OCI-LY7 (cell line): ENCODE results near the gene GID4. TPM values are rescaled to one million over a fixed set of nuclear protein-coding genes. Genes with fewer than 3 reads are reported as not detected.

Source experiments
- BruUV-seq: library from RNA; stranded (reverse); fragments of 400-500 nt; replicated peaks from 2 replicates; lab custom pipeline; 2021; lab: Mats Ljungman, UMichigan
- CTCF ChIA-PET: fragments of 300-600 bp; sonication (Branson Sonifier 250); formaldehyde crosslinking; loops from one replicate; lab custom pipeline; 2022; ENCODE audit warnings: antibody characterized with exemption; ENCODE audit not compliant: unreplicated experiment; lab: Charles Lee
- POLR2A ChIA-PET: fragments of 300-600 bp; sonication (Branson Sonifier 250); formaldehyde crosslinking; loops from one replicate; lab custom pipeline; 2022; ENCODE audit warnings: antibody characterized with exemption; lab: Charles Lee
- DNase-seq: peaks from one replicate; pipeline ENCODE4 v3.0.0-alpha.2; 2015; ENCODE audit warnings: low spot score
- H2AFZ ChIP-seq: fragments of 200-600 bp; sonication (generic), shearing (Covaris generic); 2 replicates; pipeline ENCODE4 v1.6.1; 2014; ENCODE audit warnings: mild to moderate bottlenecking, antibody characterized with exemption, low read length, moderate library complexity
- H3K27ac ChIP-seq: fragments of 200-600 bp; sonication (generic); 2 replicates; pipeline ENCODE4 v1.5.1; 2014; ENCODE audit warnings: mixed run types, low read depth, mild to moderate bottlenecking, moderate library complexity, low read length, inconsistent platforms; ENCODE audit not compliant: poor library complexity, severe bottlenecking
- H3K36me3 ChIP-seq: fragments of 200-600 bp; sonication (generic); 2 replicates; pipeline ENCODE4 v1.6.1; 2014; ENCODE audit warnings: mild to moderate bottlenecking, antibody characterized with exemption, low read length, moderate library complexity, mixed read lengths; ENCODE audit not compliant: insufficient read depth
- H3K4me1 ChIP-seq: fragments of 200-600 bp; sonication (generic); 2 replicates; pipeline ENCODE4 v1.5.1; 2014; ENCODE audit warnings: mild to moderate bottlenecking, low read length; ENCODE audit not compliant: insufficient read depth, poor library complexity, severe bottlenecking
- H3K4me2 ChIP-seq: fragments of 200-600 bp; sonication (generic); 2 replicates; pipeline ENCODE4 v1.6.1; 2014; ENCODE audit warnings: mild to moderate bottlenecking, low read length
- H3K4me3 ChIP-seq: fragments of 200-600 bp; sonication (generic); 2 replicates; pipeline ENCODE4 v1.5.1; 2014; ENCODE audit warnings: mild to moderate bottlenecking, low read depth, low read length; ENCODE audit not compliant: poor library complexity, severe bottlenecking
- H3K79me2 ChIP-seq: fragments of 200-600 bp; sonication (generic); 2 replicates; pipeline ENCODE4 v1.6.1; 2016; ENCODE audit warnings: low read depth, mild to moderate bottlenecking, low read length, moderate library complexity, mixed read lengths; ENCODE audit not compliant: insufficient read depth
- H3K9me2 ChIP-seq: fragments of 200-600 bp; sonication (generic); 2 replicates; pipeline ENCODE4 v1.6.1; 2016; ENCODE audit warnings: mild to moderate bottlenecking, low read length, mixed read lengths; ENCODE audit not compliant: insufficient read depth
- H3K9me3 ChIP-seq: fragments of 200-600 bp; sonication (generic); 2 replicates; pipeline ENCODE4 v1.6.1; 2014; ENCODE audit warnings: mild to moderate bottlenecking, mixed run types, low read length, mixed read lengths
- H4K20me1 ChIP-seq: fragments of 200-600 bp; sonication (generic); 2 replicates; pipeline ENCODE4 v1.6.1; 2014; ENCODE audit warnings: mild to moderate bottlenecking, antibody characterized with exemption, low read length, moderate library complexity, mixed read lengths; ENCODE audit not compliant: insufficient read depth
- EZH2phosphoT487 ChIP-seq: fragments of 200-600 bp; sonication (generic); IDR thresholded peaks from 2 replicates; pipeline ENCODE4 v1.6.1; 2018; ENCODE audit warnings: low read depth, borderline replicate concordance, mild to moderate bottlenecking, mixed run types, antibody characterized with exemption, low read length, moderate library complexity, mixed read lengths
- intact Hi-C: fragments of 100-400 bp; cut with micrococcal nuclease; formaldehyde crosslinking; loops from one replicate; pipeline ENCODE4 v1.10.0; 2022; ENCODE audit not compliant: unreplicated experiment
- total RNA-seq, 2 experiments: library from RNA; depleted of rRNA in 1 of 2; stranded (reverse); fragments of >200 nt in 1 of 2; shearing (Covaris generic) in 1 of 2; gene quantifications; 2 replicates each; pipeline ENCODE4 v1.2.3, GENCODE V29; 2014 to 2022
- TF ChIP-seq, protein P1 (sequence below): fragments of 200-600 bp; sonication (generic); conservative IDR thresholded peaks from 2 replicates; pipeline ENCODE4 v1.5.1; 2014; ENCODE audit warnings: mild to moderate bottlenecking, antibody characterized with exemption, low read length, moderate library complexity, mixed read lengths

GID4 gene
- total RNA-seq, 2 experiments from 2014 or later, result 5.1 to 11.8 TPM

DNA sequence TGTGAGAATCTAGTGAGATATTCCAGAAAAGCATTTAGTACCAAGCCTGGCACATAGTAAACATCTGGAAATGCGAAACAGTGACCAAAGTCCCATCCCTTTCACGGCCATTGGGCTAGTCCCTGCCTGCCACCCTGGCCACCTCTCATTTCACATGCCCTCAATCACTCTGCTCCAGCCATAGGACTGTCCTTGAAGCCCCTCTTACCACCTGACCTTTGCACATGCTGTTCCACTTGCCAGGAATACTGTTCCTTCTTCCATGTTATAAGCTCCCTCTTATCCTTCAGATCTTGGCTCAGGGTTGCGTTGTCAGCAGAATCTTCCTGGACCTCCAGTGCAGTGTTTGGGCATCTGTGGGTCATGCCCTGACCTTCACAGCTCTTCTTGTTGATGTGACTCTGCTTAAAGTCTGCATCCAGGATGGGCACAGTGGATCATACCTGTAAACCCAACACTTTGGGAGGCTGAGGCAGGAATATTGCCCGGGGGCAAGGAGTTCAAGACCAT is 71.5 kb downstream of the GID4 start:
- H3K4me1 ChIP-seq, result no peaks in the 10 kb centered on the region

DNA sequence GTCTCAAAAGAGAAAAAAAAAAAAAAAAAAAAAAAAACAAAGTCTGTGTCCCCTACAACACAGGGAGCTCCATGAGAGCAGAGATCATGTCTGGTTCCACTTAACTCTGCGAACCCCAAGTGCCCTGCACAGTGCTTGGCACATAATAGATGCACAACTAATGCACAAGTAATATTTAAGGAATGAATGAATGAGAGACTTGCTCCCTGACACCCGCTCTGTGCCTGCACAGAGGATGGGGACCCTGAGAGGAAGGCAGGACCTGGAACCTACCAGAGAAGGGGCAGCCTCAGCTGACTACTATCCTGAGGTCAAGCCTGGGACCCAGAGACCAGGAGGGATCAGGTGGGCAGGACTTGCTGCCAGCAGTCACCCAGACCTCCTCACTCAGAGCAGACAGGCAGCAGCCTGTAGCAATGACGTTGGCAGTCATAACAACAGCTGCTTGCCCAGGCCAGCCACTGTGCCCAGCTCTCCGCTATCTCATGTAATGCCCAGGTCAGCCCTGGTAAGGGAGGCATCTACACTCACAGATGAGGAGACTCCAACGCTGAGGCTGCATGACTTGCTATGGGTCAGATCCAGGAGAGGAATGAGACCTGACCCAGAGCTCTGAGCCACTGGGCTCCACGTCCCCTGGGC is 72.2 kb downstream of the GID4 start:
- no peaks in the 10 kb centered on the region for H4K20me1 ChIP-seq
- BruUV-seq, result no TSS peak
- DNase-seq, result no peak
- H3K4me2 ChIP-seq, result no peak overlapping the region
- H3K4me3 ChIP-seq, result no peak overlapping the region
- POLR2A ChIA-PET, result interaction anchor here (0.6 kb wide), 1 partner anchor 19 kb away, joined by 4 read pairs; no protein-coding TSS in a partner anchor
- no peaks in the 10 kb centered on the region for H3K4me1 ChIP-seq
- H3K36me3 ChIP-seq, result no peaks in the 10 kb centered on the region
- intact Hi-C loops, result no loop called here
- H3K9me3 ChIP-seq, result no peaks in the 10 kb centered on the region
- H2AFZ ChIP-seq, result no peak overlapping the region
- TF ChIP-seq, protein P1, sequence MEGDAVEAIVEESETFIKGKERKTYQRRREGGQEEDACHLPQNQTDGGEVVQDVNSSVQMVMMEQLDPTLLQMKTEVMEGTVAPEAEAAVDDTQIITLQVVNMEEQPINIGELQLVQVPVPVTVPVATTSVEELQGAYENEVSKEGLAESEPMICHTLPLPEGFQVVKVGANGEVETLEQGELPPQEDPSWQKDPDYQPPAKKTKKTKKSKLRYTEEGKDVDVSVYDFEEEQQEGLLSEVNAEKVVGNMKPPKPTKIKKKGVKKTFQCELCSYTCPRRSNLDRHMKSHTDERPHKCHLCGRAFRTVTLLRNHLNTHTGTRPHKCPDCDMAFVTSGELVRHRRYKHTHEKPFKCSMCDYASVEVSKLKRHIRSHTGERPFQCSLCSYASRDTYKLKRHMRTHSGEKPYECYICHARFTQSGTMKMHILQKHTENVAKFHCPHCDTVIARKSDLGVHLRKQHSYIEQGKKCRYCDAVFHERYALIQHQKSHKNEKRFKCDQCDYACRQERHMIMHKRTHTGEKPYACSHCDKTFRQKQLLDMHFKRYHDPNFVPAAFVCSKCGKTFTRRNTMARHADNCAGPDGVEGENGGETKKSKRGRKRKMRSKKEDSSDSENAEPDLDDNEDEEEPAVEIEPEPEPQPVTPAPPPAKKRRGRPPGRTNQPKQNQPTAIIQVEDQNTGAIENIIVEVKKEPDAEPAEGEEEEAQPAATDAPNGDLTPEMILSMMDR, result no peak
- TF ChIP-seq EZH2phosphoT487, result no peak
- CTCF ChIA-PET, result no interaction called here
- H3K9me2 ChIP-seq, result no peaks in the 10 kb centered on the region
- no peak overlapping the region for H3K27ac ChIP-seq
- H3K79me2 ChIP-seq, result no peaks in the 10 kb centered on the region

More for the DNA sequence above, 71.5 kb downstream of the GID4 start:
- Histone ChIP-seq H3K79me2 (no peaks in the 10 kb centered on the region), H2AFZ (no peak overlapping the region), H3K4me2 (no peak overlapping the region), H3K9me3 (no peaks in the 10 kb centered on the region), H3K4me3 (no peak overlapping the region), H3K36me3 (no peaks in the 10 kb centered on the region), H4K20me1 (no peaks in the 10 kb centered on the region), H3K27ac (no peak overlapping the region), H3K9me2 (no peaks in the 10 kb centered on the region)
- no peak for TF ChIP-seq EZH2phosphoT487
- TF ChIP-seq, protein P1, result no peak
- intact Hi-C loops, result no loop called here
- no TSS peak for BruUV-seq
- POLR2A ChIA-PET, result no interaction called here
- DNase-seq, result no peak
- CTCF ChIA-PET, result no interaction called here

- Histone ChIP-seq H3K36me3 (no peaks in the 10 kb centered on the region), H4K20me1 (no peaks in the 10 kb centered on the region), H3K4me1 (no peaks in the 10 kb centered on the region), H3K9me2 (no peaks in the 10 kb centered on the region), H3K27ac (no peak overlapping the region), H3K4me3 (no peak overlapping the region), H3K4me2 (no peak overlapping the region), H3K79me2 (no peaks in the 10 kb centered on the region), H3K9me3 (no peaks in the 10 kb centered on the region), H2AFZ (no peak overlapping the region)
- CTCF ChIA-PET, result no interaction called here
- POLR2A ChIA-PET, result no interaction called here
- no peak for TF ChIP-seq EZH2phosphoT487
- TF ChIP-seq, protein P1, result no peak
- no peak for DNase-seq
- BruUV-seq, result no TSS peak
- intact Hi-C loops, result no loop called here
Observed at GRCh38 chr17:18115517-18115916, 76.3 kb downstream of the GID4 start.
